HG02943 (cell line): ENCODE data around the gene FLRT2.

Source experiments
- ATAC-seq: cut with Tn5 transposase; IDR thresholded peaks from one replicate; pipeline ENCODE4 v1.9.1; 2021; ENCODE audit warnings: mild to moderate bottlenecking, low read depth, moderate library complexity; ENCODE audit not compliant: unreplicated experiment

The FLRT2 gene, protein sequence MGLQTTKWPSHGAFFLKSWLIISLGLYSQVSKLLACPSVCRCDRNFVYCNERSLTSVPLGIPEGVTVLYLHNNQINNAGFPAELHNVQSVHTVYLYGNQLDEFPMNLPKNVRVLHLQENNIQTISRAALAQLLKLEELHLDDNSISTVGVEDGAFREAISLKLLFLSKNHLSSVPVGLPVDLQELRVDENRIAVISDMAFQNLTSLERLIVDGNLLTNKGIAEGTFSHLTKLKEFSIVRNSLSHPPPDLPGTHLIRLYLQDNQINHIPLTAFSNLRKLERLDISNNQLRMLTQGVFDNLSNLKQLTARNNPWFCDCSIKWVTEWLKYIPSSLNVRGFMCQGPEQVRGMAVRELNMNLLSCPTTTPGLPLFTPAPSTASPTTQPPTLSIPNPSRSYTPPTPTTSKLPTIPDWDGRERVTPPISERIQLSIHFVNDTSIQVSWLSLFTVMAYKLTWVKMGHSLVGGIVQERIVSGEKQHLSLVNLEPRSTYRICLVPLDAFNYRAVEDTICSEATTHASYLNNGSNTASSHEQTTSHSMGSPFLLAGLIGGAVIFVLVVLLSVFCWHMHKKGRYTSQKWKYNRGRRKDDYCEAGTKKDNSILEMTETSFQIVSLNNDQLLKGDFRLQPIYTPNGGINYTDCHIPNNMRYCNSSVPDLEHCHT

DNA sequence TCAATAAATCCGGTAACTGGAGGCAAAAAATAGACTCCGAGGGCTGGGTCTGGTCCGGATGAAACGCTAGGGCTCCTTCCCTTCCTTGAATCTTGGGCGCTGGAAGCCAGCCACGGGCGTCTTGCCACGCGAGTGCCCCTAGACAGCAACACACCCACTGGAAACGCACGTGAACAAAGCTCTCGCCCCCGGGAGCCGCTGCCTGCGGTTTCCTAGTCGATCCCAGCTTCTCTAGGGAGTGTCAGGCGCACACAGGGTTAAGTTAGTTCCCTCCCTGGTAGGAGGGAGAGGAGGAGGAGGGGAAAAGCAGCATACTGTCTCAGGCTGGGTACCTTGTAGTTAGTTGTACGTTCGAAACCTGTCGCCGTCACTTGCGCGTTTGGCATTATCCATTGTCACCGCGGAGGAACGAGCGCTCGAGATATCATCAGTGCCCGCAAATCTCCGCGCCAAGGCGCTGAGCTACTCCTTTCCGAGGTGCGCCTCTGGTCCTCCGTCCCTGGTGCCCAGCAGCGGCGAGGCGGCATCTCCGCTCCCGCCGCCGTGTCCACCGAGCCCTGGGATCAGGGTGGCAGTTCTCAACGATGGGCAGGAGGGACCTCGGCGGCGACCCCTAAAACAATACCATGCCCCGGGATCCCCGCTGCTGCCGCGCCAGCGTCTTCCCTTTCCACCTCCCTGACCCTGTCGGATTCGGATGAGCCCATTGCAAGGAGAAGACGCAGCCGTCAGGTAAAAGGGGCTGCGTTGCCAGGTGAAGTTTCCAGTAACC lies at the start of gene FLRT2:
Gene FLRT2 (plus strand): TSS at position 342 of the 772 bp plus-strand sequence. CDS start 91,371 bp downstream, outside the sequence.
- no peak for ATAC-seq

DNA sequence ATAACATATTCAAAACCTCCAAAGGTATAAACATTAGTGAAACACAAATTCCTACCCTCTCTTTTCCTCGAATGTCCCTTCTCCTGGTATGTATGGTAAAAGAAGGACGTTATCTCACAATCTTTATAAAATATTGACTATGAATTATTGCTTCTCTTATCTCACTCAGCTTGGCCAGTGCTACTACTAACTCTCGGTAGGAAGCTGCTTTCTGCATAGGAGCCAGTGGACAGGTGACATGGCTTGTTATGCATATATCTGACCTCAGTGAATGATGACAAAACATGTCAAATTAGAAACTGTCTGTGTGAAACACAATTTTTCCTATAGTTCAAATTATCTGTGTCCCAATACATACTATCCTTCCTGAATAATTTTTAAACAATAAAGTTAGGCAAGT lies 48.5 kb upstream of the FLRT2 start:
- ATAC-seq: no peak

DNA sequence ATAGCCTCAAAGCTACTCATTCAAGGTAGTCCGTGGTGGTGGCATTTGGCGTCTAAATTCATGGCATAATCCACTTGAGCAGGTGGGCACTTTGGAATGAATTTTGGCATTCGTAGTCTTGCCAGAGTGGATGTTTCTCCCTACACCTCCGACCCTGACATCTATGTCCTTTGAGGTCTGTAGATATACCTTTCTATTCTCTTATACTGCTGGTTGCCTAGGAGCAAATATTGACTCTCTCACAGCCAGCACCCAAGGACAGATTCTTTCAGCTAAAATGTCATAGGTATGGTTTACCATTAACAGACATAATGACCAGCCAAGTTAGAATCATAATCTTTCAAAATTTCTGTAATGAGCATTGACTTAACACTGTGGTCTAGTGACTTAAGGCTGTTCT lies 47.4 kb upstream of the FLRT2 start:
- no peak for ATAC-seq

- no peak for ATAC-seq
Observed at GRCh38 chr14:85483037-85483436, 46.9 kb upstream of the FLRT2 start.

GRCh38 chr14:85483652-85484051 lies 46.3 kb upstream of the FLRT2 start:
- no peak for ATAC-seq

DNA sequence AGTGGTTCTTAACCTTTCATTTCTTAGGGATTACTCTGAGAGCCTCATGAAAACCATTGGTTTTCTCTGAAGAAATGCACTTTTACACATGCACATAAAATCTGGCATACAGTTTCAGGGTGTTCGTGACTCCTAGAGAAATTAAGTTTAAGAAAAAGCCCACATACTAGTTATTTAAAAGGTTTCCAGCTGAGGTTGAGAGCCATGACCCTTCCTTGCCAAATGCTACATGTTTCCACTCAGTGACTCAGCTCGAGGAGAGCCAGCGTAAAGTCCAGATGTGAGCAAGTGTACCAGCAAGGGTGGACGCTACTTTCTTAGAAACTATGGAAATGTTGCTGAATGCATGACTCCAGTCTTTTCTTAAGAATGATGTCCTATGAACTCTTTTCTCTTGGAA lies 42.7 kb upstream of the FLRT2 start:
- no peak for ATAC-seq

- no peak for ATAC-seq
Observed at GRCh38 chr14:85501751-85502150, 28.2 kb upstream of the FLRT2 start.

- ATAC-seq: no peak
Observed at GRCh38 chr14:85508863-85509262, 21.1 kb upstream of the FLRT2 start.

GRCh38 chr14:85512451-85512850 lies 17.5 kb upstream of the FLRT2 start:
- ATAC-seq: no peak

GRCh38 chr14:85514487-85514886 lies 15.5 kb upstream of the FLRT2 start:
- no peak for ATAC-seq

DNA sequence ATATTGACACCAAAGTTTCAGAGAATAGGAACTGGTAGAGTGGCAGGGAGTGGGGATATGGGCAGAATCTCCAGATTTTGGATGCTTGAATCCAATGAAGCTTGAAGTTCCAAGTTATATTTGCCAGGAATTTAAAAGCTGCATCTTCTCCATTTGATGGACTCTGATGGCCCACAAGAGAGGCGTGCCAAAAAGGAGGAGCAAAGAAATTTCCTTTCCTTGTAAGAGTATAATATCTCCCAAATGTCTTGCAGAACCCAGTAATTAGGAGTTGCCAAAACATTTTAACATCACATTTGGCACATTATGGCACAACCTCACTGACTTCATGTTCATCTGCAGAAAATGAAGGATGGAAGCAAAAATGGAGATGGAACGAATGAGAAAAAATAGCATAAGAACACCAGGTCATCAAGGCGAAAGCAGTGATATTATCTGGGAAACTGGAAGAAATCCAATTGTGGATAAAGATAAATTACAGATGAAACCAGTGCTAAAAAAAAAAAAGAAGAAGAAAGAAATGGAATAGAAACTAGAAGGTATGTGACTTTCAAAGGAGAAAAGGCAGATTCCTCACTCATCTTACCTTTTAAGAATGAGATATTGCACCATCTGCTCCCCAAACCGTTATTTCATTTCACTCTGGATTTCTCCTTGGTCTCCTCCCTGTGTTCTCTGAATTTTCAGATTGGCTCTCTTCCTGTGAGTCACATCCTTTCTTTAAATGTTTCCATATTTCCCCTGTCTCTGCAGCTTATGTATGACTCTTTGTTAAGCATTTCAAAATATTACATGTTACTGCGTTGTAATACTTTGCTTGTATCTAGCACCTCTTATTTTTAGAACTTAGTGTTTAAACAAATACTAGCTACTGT lies 13.5 kb upstream of the FLRT2 start:
- no peak for ATAC-seq

DNA sequence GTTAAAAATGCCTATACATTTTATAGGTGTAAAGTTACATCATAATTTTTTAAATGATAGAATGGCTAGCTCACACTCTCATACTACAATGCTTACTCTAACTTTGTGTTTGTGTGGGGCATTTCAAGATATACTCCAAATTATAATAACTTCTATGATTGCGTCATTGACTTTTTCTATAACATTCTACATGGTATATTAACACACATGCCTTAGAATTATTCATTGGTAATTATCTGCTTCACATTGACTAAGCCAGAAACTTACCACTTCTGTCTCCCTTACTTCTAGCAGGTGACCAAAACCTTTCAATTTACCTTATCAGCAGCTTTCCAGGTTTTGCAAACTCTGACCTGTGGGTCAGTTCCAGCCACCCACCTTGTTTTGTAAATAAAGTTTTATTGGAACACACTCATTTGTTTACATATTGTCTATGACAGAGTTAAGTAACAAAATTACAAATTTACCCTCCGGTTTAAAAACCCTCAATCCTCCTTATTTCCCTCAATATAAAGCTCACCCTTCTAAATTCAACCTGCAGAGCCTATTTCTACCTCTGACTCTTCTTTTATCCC lies 12.7 kb upstream of the FLRT2 start:
- ATAC-seq: no peak

GRCh38 chr14:85519661-85520305 lies 10.2 kb upstream of the FLRT2 start:
- no peak for ATAC-seq

DNA sequence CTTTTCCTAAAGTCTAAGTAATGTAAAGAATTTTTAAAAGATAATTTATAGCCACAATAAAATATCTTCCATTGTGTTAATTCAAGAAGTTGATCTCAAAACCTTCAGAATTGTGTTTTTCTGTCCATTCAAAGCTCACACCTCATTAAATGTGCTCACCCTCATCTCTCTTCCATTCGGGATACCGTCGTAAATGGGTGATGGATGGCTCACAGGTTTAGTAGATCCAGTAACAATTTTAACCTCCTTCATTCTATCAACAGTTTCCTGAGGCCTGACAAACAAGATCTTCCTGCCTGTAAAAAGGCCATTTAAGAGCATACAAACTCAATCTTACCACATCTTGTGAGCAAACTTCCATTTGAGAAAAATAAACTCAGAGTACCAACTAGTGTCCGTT lies 9.4 kb upstream of the FLRT2 start:
- no peak for ATAC-seq

GRCh38 chr14:85523624-85524023 lies 6.3 kb upstream of the FLRT2 start:
- no peak for ATAC-seq

- ATAC-seq: no peak
Observed at GRCh38 chr14:85527006-85527405, 2.9 kb upstream of the FLRT2 start.

GRCh38 chr14:85527445-85528035 lies 2.4 kb upstream of the FLRT2 start:
- ATAC-seq: no peak

- ATAC-seq: no peak
Observed at GRCh38 chr14:85528080-85528896, 1.7 kb upstream of the FLRT2 start.
